HG02852 (cell line): ENCODE measurements around the gene CEP83.
A peak's percentile ranks its signal among the peaks of the same experiment; 100 is the strongest.
"Not testable (repeated sequence)": the region's sequence is repeated elsewhere in the genome, so short reads cannot be mapped to it uniquely, and the experiment has no call there.

ENCODE experiments used
- ATAC-seq: cut with Tn5 transposase; IDR thresholded peaks from one replicate; pipeline ENCODE4 v1.9.1; 2021; ENCODE audit warnings: mild to moderate bottlenecking, moderate library complexity; ENCODE audit not compliant: unreplicated experiment

The CEP83 gene

GRCh38 chr12:94386422-94386821, 73.2 kb downstream of the CEP83 start:
- ATAC-seq = no peak

GRCh38 chr12:94384030-94384429, 75.6 kb downstream of the CEP83 start:
- ATAC-seq = no peak

GRCh38 chr12:94380507-94380906, 79.2 kb downstream of the CEP83 start:
- ATAC-seq = no peak

- ATAC-seq = no peak
Observed at GRCh38 chr12:94379479-94380113, 80.1 kb downstream of the CEP83 start.

- no peak for ATAC-seq
Observed at GRCh38 chr12:94377599-94377998, 82.1 kb downstream of the CEP83 start.

- no peak for ATAC-seq
Observed at GRCh38 chr12:94374124-94374523, 85.5 kb downstream of the CEP83 start.

GRCh38 chr12:94372461-94372860, 87.2 kb downstream of the CEP83 start:
- ATAC-seq = peak; percentile 73

GRCh38 chr12:94362653-94363052, 97.0 kb downstream of the CEP83 start:
- ATAC-seq = no peak

- no peak for ATAC-seq
Observed at GRCh38 chr12:94359761-94360160, 99.9 kb downstream of the CEP83 start.

- no peak for ATAC-seq
Observed at GRCh38 chr12:94353130-94353529, 106.5 kb downstream of the CEP83 start.

- ATAC-seq = no peak
Observed at GRCh38 chr12:94340573-94340972, 119.1 kb downstream of the CEP83 start.

GRCh38 chr12:94338006-94338794, 121.5 kb downstream of the CEP83 start:
- ATAC-seq = no peak

- no peak for ATAC-seq
Observed at GRCh38 chr12:94336211-94336925, 123.3 kb downstream of the CEP83 start.

- ATAC-seq = no peak
Observed at GRCh38 chr12:94333396-94333795, 126.3 kb downstream of the CEP83 start.

GRCh38 chr12:94329366-94329765, 130.3 kb downstream of the CEP83 start:
- ATAC-seq = no peak

- no peak for ATAC-seq
Observed at GRCh38 chr12:94327809-94328208, 131.9 kb downstream of the CEP83 start.

GRCh38 chr12:94326727-94327126, 132.9 kb downstream of the CEP83 start:
- no peak for ATAC-seq

- ATAC-seq = no peak
Observed at GRCh38 chr12:94326234-94326633, 133.4 kb downstream of the CEP83 start.

GRCh38 chr12:94322346-94322745, 137.3 kb downstream of the CEP83 start:
- no peak for ATAC-seq

GRCh38 chr12:94320109-94320508, 139.6 kb downstream of the CEP83 start:
- ATAC-seq = no peak

GRCh38 chr12:94318181-94318580, 141.5 kb downstream of the CEP83 start:
- ATAC-seq = peak; percentile 75

GRCh38 chr12:94316600-94316999, 143.1 kb downstream of the CEP83 start:
- ATAC-seq = not testable (repeated sequence)
